Measurements from ENCODE around the gene MITF. TPM values are rescaled to one million over a fixed set of nuclear protein-coding genes. Genes with fewer than 3 reads are reported as not detected.

Gene MITF
- total RNA-seq, 4 donors from 2014 or later: 2.1 to 9.1 (median 4.7) TPM

DNA sequence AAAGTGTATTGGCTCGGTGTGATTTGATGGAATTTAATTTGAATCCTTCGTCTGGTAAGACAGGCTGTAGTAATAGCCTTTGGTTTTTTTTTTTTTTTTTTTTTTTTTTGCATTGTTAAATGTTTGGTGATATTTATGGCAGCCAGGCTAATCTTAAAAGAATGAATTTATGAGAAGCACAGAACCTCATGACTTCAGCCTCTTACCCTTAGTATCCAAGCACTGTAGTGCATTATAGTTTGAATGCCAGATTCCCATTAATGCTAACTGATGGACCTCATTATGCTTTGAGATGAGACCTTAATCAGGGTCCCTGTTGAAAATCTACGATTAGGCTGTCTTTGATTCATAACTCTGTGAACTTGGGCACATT is 149.7 kb downstream of the MITF start:
- TF ChIP-seq, protein P1, sequence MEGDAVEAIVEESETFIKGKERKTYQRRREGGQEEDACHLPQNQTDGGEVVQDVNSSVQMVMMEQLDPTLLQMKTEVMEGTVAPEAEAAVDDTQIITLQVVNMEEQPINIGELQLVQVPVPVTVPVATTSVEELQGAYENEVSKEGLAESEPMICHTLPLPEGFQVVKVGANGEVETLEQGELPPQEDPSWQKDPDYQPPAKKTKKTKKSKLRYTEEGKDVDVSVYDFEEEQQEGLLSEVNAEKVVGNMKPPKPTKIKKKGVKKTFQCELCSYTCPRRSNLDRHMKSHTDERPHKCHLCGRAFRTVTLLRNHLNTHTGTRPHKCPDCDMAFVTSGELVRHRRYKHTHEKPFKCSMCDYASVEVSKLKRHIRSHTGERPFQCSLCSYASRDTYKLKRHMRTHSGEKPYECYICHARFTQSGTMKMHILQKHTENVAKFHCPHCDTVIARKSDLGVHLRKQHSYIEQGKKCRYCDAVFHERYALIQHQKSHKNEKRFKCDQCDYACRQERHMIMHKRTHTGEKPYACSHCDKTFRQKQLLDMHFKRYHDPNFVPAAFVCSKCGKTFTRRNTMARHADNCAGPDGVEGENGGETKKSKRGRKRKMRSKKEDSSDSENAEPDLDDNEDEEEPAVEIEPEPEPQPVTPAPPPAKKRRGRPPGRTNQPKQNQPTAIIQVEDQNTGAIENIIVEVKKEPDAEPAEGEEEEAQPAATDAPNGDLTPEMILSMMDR (IDR thresholded peaks at IDR 0.05): no peak
- Histone ChIP-seq H3K27me3 (no peaks in the 10 kb centered on the region), H3K36me3 (no peaks in the 10 kb centered on the region), H3K27ac (no peak overlapping the region), H3K4me1 (no peaks in the 10 kb centered on the region), H3K9me3 (no peaks in the 10 kb centered on the region), H3K4me3 (no peak overlapping the region)
- DNase-seq: no peak

DNA sequence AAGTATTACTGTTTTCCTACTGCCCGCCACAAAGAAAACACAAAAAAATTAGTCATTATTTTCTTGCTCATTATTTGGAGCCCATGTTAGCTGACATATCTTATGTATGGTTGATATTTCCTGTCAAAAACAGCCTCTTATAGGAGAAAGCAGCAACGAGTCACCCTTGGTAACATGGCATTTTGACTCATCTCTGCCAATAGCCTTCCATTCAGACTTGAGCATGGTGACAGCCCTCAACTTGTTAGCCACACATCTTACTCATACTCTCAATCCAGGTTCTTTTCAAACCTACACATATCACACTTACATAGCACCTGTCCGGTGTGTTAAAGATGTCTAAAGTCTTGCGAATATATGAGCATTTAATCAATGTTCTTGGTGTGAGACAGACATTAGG is 150.8 kb downstream of the MITF start:
- no peaks in the 10 kb centered on the region for H3K36me3 ChIP-seq
- H3K9me3 ChIP-seq: no peaks in the 10 kb centered on the region
- H3K27me3 ChIP-seq: no peaks in the 10 kb centered on the region
- no peak for DNase-seq
- no peak for TF ChIP-seq POLR2A (IDR thresholded peaks at IDR 0.05)
- TF ChIP-seq, protein P1 (IDR thresholded peaks at IDR 0.05): no peak
- H3K4me3 ChIP-seq: no peak overlapping the region
- no peak overlapping the region for H3K27ac ChIP-seq
- no peaks in the 10 kb centered on the region for H3K4me1 ChIP-seq

DNA sequence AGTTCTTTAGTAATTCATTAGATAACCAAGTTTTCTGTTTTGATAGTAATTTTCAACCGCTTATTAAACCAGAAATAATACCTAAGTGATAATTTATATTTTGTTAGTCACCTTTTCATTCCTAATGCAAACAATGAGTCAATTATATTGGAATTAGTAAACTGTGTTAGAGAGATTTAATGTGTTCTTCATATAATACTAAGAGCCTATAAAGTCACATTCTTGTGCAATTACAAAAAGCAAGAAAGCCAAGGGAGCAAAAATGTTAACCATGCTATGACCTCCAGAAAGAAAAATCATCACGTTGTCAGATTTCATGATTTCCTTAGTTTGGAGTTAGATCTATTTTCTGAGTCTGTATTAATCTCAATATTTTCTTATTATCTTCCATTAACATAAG is 151.4 kb downstream of the MITF start:
- no peak overlapping the region for H3K27ac ChIP-seq
- H3K27me3 ChIP-seq: no peaks in the 10 kb centered on the region
- no peak for DNase-seq
- H3K36me3 ChIP-seq: no peaks in the 10 kb centered on the region
- no peaks in the 10 kb centered on the region for H3K4me1 ChIP-seq
- H3K4me3 ChIP-seq: no peak overlapping the region
- TF ChIP-seq, protein P1 (IDR thresholded peaks at IDR 0.05): no peak
- TF ChIP-seq POLR2A (IDR thresholded peaks at IDR 0.05): no peak
- no peaks in the 10 kb centered on the region for H3K9me3 ChIP-seq

GRCh38 chr3:69892706-69893105 is 153.4 kb downstream of the MITF start:
- Histone ChIP-seq H3K27me3 (no peaks in the 10 kb centered on the region), H3K36me3 (no peaks in the 10 kb centered on the region), H3K4me3 (no peak overlapping the region), H3K27ac (no peak overlapping the region), H3K9me3 (no peaks in the 10 kb centered on the region), H3K4me1 (no peaks in the 10 kb centered on the region)
- TF ChIP-seq, protein P1 (IDR thresholded peaks at IDR 0.05): no peak
- TF ChIP-seq POLR2A (IDR thresholded peaks at IDR 0.05): no peak
- no peak for DNase-seq

DNA sequence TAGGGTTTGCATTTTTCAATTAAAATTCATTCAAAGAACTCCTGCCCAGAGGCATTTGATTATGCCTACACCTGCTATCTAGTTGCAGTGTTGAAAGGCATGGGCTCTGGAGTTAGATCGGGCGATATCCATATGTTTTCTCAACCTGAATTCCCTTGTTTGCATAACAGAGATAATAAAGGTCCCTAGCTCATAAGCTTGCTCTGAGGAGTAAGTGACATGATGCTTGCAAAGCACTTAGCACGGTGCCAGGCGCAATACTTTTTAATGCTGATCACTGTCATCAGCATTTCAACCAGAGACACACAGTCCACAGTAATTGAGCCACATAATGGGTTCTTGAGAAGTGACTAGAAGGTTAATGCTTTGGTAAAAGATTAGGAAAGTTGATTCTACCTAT is 154.0 kb downstream of the MITF start:
- Histone ChIP-seq H3K27ac (no peak overlapping the region), H3K36me3 (no peaks in the 10 kb centered on the region), H3K9me3 (no peaks in the 10 kb centered on the region), H3K27me3 (no peaks in the 10 kb centered on the region), H3K4me1 (no peaks in the 10 kb centered on the region), H3K4me3 (no peak overlapping the region)
- no peak for DNase-seq
- TF ChIP-seq POLR2A (IDR thresholded peaks at IDR 0.05): no peak

DNA sequence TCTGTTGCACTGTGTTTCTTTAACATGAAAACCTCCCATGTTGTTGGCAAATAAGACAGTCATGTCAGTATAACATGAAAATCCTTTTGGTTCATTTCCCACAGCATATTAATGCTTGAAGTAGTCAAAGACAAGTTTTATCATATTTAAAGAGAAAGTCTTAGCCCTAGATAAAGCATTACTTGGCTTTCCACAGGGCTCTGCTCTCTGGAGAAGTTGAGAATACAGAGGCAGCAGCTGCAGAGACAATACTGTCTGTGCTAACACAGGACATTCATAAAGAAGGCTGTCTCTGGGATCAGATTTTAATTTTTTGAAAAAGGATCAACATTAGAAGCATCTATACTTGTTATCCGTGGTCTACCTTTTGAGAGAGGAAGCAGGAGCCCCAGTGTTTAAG is 156.8 kb downstream of the MITF start:
- Histone ChIP-seq H3K36me3 (no peaks in the 10 kb centered on the region), H3K27me3 (no peaks in the 10 kb centered on the region), H3K27ac (no peak overlapping the region), H3K9me3 (no peaks in the 10 kb centered on the region), H3K4me1 (no peaks in the 10 kb centered on the region), H3K4me3 (no peak overlapping the region)
- no peak for TF ChIP-seq POLR2A (IDR thresholded peaks at IDR 0.05)
- no peak for DNase-seq

DNA sequence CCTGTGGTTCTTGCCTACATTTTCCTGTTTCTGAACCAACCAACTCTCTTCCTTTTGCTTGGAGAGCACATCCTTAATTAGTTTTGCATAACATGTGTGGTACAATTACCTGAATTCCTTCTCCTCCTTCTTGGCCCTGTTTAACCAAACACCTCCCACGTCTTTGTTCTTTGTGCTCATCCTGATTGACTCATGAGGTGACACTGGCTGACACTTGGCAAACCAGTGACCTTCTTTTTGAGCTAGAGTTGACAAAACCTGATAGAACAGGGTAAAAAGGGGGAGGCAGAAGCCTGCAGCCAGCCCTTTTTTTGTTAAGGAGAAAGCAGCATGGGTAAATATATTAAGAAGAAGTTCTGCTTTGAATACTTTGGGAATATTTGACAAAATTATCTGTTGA is 161.1 kb downstream of the MITF start:
- no peaks in the 10 kb centered on the region for H3K9me3 ChIP-seq
- H3K4me1 ChIP-seq: no peaks in the 10 kb centered on the region
- no peak for DNase-seq
- no peak overlapping the region for H3K27ac ChIP-seq
- H3K4me3 ChIP-seq: no peak overlapping the region
- no peak for TF ChIP-seq POLR2A (IDR thresholded peaks at IDR 0.05)
- TF ChIP-seq, protein P1 (IDR thresholded peaks at IDR 0.05): no peak
- no peaks in the 10 kb centered on the region for H3K27me3 ChIP-seq
- H3K36me3 ChIP-seq: no peaks in the 10 kb centered on the region
